HG02943 (cell line): ENCODE measurements around the gene CLDN6.
"Not testable (repeated sequence)": the region's sequence is repeated elsewhere in the genome, so short reads cannot be mapped to it uniquely, and the experiment has no call there.

ENCODE experiments used
- ATAC-seq: cut with Tn5 transposase; IDR thresholded peaks from one replicate; pipeline ENCODE4 v1.9.1; 2021; ENCODE audit warnings: mild to moderate bottlenecking, low read depth, moderate library complexity; ENCODE audit not compliant: unreplicated experiment

The CLDN6 gene, protein sequence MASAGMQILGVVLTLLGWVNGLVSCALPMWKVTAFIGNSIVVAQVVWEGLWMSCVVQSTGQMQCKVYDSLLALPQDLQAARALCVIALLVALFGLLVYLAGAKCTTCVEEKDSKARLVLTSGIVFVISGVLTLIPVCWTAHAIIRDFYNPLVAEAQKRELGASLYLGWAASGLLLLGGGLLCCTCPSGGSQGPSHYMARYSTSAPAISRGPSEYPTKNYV

DNA sequence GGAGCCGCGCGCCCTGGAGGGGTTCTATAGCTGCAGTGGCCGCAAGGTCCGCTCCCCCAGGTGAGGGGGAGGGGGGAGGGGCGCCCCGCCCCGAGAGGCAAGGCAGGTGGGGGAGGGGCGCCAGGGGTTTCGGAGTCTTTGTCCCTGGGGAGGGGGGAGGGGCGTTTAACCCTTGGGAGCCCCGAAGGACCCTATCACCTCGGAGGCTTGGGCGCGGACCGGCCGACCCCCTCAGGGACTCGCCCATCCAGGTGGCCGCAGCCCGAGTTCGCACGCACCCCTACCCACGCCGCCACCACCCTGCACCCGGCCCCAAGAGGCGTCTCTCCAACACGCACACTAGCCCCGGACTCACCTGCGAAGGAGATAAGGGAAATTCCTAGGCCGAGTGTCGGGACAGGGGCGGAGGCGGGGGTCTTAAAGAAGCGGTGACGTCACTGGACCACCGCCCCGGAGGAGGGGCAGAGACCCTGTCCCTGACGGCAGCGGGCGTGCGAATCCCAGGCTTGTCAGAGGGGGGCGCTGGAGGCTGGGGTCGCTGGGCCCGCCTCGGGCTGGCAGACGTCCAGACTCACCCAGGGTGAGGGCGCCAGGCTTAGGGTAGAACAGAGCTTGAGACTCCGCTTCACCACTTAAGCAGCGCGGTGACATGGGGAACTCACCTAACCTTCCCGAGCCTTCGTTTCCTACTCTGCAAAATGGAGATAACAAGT lies at the start of gene CLDN6:
Gene CLDN6, minus strand, starts transcription at position 390 of the 713 bp plus-strand sequence. CDS start 2,162 bp downstream, outside the sequence.
- ATAC-seq: no peak

DNA sequence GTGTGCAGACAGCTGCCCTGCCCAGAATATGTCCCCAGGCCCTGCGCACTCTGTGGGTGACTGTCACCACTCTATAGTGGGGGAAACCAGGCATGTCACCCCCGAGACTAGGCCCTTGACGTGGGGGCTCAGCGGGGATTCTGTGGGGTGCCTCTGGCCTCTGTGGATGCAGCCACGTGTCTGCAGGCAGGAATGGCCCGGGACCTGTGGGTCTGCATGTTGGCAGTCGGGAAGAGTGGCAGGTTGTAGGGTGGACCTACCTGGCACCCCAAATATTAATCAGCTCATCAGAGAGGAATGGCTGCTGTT lies 48.4 kb upstream of the CLDN6 start:
- ATAC-seq: no peak

DNA sequence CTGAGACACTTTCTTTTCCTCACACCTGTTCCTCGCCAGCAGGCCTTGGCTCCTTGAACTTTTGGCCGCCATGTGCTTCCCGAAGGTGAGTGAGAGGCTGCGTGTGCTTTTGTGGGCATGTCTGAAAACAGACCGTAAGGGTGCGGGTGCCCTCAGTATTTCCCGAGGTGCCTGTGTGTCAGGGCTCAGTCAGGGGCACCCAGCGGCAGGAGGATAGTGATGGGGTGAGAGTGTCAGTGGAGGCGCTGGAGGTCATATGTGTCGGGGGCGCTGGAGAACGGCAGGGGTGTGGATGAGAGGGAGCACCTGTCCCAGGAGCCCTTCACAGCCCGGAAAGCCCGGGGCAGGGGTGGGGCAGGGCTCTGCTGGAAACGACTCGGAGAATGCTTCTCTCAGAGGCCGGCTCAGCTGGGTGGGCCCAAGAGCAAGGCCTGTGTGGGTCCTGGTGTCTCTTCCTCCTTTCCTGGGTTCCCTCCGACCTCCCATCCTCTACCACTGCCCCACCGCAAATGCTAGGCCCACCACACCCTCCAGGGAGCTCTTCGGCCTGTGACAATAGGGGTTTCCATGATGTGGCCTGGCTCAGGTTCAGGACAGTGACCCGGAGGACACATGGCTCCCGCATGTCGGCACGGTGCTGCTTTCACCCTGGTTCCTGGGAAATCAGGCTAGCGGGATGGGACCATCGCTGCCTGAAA lies 47.9 kb upstream of the CLDN6 start:
- no peak for ATAC-seq

DNA sequence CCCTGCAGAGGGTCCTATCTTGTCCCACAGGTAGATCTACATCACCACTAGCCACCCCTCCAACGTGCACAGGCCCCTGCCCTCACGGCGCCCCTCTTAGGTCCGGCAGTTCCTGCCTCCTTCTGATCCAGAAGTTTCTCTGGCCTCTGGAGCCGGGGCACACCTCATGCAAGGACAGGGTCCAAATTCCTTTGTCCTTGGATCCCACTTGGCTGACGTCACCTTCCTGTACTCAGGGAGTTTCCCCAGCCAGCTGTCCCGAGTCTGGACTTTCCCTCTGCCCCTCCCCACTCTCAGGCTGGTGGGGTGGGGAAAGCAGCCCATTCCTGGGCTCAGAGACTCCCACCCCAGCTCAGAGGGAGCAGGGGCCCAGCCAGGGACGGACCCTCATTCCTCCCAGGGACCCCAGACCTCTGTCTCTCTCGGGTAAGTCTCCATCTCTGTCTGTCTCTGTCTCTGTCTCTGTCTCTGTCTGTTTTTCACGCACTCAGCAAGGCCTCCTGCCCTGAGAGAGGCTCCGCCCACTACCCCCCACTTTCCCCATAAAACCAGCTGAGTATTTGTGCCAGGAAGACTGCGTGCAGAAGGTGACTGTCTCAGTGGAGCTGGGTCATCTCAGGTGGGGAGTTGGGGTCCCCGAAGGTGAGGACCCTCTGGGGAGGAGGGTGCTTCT lies 47.2 kb upstream of the CLDN6 start, which contains the start of gene IL32:
Gene IL32, plus strand, starts transcription at position 572 of the 673 bp plus-strand sequence. CDS start 172 bp downstream, outside the sequence.
- no peak for ATAC-seq

DNA sequence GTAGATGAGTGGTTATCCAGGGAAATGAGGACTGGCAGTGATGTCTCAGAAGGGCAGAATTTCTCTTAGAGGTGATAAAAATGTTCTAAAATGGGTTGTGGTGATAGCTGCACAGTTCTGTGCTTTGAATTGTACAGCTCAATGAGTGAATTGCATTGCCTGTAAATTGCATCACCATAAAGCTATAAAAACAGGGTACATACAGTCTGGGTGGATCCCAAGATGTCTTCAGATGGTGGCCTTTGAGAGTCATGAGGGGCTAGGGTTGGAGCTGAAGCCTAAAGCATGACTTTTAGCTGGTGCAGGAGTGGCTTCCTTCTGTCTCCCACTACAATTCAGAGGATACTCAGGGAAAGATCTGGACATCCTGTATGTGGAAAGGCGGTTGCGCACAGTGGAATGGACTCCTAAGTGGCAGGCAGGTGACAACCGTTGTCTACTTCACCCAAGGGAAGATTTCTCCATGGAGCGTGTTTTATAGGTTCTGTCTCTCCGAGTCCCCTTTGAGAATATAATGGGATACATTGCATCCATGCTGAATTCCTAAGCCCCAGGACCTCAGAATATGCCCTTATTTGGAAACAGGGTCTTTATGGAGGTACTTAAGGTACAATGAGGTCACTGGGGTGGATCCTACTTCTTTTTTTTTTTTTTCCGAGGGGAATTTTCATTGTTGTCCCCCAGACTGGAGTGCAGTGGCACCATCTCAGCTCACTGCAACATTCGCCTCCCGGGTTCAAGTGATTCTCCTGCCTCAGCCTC lies 45.8 kb upstream of the CLDN6 start:
- ATAC-seq: no peak

DNA sequence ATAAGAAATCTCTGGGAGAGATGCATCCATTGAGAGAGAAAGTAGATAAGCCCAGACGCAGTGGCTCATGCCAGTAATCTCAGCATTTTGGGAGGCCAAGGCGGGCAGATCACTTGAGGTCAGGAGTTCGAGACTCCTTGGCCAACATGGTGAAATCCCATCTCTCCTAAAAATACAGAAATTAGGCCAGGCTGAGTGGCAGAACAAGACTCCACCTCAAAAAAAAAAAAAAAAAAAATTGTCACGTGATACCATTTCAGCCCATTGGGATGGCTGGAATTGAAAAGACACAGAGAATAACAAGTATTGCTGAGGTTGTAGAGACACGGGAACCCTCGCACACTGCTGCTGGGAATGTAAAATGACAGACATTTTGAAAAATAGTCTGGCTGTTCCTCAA lies 44.6 kb upstream of the CLDN6 start:
- no peak for ATAC-seq

DNA sequence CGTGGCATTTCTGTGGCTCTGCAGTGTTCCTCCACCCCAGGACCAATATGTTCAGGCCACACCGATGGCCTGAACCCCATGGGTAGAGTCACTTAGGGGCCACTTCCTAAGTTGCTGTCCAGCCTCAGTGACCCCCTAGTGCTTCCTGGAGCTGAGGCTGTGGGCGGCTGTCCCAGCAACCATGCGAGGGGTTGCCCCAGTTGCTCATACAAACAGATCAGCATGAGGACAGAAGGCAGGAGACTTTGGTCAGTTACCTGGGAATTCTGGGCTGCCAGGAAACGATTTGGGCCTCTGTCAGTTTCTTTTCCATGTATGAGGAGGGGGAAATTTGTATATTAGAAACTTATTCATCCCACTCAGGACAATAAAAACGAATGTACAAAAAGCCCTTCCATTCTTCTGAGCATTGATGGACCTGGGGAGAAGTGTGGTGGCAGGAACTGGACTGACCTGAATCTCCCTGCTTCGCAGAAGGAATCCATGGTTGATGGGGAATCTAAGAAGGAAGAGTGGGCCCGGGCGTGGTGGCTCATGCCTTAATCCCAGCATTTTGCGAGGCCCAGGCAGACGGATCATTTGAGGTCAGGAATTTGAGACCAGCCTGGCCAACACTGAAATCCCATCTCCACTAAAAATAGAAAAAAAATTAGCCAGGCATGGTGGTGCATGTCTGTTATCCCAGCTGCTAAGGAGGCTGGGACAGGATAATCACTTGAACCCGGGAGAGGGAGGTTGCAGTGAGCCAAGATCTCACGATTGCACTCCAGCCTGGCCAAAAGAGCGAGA lies 42.5 kb upstream of the CLDN6 start:
- ATAC-seq: no peak

DNA sequence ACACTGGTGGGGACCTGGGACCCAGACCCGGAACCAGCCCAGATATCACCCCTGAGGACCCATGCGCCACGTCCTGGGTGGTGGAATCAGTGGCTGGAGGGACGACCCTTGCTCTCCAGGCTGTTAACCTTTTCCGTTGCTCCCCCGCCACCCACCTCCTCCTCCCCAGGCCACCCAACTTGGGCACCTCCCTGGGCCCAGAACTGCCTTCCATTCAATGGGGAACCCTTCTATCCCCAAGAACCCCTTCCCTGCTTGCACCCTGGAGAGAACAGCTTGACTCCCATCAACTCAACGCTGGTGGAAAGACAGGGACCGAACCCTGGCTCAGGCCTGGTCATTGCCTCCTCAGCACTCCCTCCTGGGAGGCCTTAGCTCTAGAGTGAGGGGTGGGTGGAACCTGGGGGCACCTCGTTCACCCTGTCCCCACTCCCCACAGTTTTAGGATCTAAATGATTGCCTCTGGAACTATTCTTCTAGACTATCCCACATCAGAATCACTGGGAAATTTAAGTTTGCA lies 41.8 kb upstream of the CLDN6 start:
- ATAC-seq: no peak

DNA sequence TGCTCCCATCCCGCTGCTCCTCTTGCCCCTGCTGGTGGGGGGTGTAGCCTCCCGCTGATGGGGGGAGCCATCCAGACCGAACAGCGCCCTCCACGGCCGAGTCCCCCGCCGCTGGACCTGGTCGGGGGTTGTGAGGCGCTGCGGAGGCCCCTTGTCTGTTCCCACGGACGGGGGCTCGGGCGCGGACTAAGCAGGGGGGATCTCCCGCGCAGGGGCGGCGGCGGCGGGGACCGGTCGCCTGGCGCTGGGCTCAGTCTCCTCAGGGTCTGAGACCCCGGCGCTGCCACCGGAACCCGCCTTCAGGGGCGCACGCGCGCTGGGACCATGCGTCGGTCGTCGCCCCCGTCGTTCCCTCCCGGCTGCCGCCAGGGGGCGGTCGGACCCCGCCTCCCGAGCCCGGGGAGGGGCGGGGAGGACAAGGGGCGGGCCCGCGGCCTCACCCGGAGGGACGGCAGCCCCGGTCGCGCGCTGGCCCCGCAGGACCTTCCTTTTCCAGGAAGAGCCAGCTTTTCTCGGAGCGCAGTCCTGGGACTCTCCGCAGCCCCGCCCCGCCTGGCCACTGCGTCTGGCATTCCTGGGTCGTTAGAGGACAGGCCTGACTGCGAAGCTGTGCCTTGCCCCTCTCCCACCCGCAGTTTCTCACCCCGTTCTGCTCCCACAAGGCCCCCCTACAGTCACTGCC lies 41.2 kb upstream of the CLDN6 start:
- peak; percentile 59 for ATAC-seq

DNA sequence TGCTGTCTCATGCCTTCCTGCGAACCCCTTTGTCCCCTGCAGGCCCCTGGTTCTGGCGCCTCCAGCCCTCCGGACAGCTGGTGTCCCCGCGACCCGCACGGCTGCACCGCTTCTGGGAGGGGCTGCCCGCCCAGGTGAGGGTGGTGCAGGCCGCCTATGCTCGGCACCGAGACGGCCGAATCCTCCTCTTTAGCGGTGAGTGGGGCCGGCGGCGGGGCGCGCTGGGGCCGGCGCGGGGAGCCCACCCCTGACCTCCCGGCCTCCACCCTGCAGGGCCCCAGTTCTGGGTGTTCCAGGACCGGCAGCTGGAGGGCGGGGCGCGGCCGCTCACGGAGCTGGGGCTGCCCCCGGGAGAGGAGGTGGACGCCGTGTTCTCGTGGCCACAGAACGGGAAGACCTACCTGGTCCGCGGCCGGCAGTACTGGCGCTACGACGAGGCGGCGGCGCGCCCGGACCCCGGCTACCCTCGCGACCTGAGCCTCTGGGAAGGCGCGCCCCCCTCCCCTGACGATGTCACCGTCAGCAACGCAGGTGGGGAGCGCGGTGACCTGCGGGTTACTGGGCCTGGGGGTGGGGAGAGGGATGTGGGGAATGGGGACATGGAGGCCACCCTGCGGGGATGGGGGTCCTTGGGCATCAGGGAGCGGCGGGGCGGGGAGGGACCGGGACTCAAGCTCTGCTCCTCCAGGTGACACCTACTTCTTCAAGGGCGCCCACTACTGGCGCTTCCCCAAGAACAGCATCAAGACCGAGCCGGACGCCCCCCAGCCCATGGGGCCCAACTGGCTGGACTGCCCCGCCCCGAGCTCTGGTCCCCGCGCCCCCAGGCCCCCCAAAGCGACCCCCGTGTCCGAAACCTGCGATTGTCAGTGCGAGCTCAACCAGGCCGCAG lies 40.4 kb upstream of the CLDN6 start:
- peak; percentile 25 for ATAC-seq

DNA sequence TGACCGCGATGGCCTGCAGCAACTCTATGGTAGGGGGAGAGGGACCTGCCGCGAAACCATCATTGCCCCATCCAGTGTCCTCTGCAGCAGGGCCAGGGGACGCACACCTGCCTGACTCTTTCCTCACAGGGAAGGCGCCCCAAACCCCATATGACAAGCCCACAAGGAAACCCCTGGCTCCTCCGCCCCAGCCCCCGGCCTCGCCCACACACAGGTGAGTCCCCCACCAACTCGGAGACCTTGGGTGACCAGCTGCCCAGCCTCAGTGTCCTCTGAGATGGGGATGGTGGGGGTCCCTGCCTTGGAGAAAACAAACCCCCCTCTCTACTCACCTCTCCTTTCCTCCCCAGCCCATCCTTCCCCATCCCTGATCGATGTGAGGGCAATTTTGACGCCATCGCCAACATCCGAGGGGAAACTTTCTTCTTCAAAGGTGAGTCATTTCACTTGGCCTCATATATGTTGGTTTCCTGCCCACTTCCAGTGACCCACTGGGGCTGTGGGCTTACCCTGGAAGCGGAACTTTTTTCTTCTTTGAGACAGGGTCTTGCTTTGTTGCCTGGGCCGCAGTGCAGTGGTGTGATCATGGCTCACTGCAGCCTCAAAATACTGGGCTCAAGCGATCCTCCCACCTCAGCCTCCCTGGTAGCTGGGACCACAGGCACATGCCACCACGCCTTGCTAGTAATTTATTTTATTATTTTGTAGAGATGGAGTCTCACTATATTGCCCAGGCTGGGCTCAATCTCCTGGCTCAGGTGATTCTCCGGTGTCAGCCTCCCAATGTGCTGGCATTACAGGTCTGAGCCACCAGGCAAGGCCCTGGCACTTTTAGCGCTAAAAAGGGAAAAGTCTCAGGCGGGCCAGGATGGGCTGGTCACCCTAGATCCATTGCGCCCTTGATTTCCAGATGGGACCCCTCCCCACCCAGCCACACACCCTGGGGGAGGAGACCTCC lies 39.5 kb upstream of the CLDN6 start:
- no peak for ATAC-seq

DNA sequence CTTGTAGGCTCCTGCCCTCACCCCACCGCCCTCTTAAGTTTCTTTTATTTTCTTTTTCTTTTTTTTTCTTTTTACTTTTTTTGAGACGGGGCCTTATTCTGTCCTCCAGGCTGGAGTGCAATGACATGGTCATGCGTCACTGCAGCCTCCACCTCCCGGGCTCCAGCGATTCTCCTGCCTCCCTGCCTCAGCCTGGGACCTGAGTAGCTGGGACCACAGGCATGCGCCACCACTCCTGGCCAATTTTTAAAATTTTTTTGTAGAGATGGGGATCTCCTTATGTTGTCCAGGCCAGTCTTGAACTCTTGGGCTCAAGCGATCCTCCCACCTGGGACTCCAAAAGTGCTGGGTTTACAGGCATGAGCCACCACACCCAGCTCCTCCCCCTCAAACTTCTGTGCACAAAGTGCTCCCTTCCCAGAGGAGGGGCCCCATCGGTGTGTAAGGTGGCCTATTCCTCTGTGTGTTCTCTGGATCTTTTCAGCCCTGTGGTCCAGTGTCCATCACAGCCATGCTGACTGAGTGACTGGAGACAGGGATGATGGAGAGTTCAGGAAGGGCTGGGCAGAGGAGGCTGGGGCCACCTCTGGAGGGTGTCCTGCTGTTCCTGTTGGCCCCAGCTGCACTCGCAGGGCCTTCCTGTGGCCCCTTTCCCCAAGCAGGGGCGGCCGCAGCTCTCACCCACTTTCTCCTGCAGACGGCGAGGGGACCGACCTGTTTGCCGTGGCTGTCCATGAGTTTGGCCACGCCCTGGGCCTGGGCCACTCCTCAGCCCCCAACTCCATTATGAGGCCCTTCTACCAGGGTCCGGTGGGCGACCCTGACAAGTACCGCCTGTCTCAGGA lies 38.6 kb upstream of the CLDN6 start:
- no peak for ATAC-seq

DNA sequence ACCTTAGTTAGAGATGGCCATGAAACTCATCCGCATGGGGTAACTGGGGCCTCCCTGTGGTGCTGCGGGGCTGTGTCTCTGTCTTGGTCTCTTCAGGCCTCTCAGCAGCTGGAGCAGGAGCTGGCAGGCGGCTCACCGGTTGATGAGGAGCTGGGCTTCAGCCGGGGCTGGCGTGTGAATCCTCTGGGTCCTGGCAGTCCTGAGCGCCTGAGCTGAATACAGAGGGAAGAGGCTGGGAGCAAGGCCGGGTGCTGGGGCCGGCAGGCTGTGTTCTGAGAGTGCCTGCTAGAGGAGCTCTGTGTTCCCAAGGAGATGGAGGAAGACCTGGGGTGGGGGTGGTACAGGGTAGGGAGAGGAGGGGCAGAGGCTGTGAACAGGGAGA lies 37.7 kb upstream of the CLDN6 start:
- not testable (repeated sequence) for ATAC-seq

DNA sequence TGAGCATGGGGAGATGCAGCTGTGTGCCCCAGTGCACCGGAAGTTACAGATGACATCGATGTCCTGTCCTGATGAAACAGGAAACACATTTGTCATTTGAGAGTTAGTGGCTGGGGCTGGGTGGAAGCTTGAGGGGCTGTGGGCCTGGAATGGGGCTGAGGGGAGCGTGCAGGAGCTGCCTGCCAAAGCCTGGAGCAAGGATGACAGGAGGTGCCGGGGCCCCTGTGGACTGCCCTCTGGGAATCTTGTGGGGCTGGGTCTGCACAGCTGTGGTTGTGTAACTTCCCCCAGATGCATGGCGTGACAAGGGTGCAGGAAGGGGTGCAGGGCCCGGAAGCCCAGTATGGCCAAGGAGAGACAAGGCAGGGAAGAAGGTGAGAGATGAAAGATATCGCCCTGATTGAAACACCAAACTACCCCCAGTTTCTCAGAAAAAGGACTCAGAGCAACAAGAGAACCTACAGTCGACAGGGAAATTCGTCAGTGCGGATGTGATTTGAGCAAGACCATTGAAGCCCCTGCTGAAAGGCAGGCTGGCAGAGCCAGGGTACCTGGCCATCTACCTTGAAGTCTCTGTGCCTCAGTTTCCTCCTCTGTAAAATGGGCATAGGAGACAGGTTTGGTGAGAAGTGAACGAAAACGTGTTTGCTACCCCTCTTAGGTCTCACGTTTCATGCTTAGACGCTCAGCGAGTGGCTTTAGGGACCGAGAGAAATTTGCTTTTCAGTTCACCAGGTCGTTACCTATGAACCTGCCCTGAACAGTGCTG lies 37.2 kb upstream of the CLDN6 start:
- ATAC-seq: no peak

DNA sequence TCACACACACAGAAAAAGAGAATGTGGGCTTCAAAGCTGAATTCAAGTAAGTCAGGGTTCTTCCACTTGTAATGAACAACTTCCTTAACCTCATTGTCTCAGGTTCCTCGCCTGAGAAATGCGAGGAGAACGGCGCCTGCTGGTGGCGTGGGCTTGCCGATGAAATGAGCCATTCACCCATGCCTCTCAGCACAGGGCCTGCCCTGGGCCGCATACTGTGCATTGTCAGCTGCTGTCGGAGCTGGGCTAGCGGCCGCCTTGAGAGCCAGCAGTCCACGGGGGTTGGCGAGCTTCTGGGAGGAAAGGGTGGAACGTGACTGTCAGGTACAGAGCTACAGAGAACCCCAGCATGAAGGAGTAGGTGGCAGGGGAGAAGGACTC lies 35.3 kb upstream of the CLDN6 start:
- ATAC-seq: not testable (repeated sequence)
